ENCODE measurements around the gene CHSY1.
A peak's percentile ranks its signal among the peaks of the same experiment; 100 is the strongest.

Gene CHSY1

DNA sequence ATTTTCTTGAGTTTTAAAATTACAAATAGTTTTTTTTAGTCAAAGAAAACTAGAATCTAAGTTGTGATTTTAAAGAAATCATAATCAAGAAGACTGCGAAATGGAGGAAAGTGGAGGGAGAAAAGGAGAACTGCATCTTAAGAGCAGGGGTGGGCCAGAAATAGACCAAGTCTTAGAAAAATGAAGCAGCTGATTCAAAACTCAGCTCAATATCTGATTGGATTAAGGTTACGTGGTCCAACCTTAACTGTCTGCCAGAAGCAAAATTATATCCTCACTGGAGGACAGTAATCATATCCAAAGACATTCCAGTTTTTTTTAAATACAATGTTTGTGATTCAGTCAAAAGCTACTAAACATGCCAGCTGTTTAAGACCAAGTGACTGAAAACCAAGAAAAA lies 41.4 kb downstream of the CHSY1 start:
- DNase-seq: no peak

DNA sequence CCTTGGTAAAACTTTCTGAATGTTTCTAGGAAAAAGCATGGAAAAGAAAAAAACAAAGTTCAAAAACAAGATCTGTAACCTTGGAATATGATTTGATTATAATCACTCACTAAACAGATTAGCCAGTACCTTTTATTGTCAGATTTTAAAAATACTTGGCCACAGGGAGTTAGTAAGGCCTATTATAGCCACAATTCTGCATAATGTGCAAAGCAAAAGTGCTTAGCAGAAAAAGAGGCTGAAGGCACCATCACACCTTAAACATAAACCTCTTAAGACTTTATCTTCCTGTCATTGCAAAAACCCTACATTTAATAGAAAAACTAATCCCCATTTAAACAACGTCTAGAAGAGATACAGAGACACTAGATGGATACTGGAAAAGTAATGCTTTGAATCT lies 41.8 kb downstream of the CHSY1 start:
- DNase-seq: no peak

DNA sequence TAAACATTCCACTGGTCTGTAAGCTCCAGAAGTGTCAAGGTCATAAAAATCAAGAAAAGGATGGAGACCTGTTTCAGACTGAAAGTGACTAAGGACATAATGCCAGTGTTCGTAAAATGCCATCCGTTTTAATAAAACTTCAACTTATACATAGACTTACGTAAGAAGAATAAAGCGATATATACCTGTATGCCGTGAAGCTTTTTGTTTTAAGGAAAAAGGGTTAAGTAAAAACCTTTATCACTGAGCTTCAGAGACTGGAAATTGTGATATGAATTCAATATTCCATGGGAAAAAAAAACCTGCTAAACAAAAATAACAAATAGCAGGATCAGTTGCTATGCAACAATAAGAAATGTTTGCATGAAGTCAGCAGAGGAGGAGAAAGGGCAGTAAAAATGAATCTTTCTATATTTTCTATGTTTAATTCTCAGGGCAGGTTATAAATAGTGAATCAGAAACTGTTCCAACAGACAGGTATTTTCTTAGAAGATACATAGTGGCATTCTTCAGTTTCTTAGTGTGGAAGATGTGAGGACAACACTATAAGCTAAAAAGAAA lies 42.5 kb downstream of the CHSY1 start:
- no peak for DNase-seq

DNA sequence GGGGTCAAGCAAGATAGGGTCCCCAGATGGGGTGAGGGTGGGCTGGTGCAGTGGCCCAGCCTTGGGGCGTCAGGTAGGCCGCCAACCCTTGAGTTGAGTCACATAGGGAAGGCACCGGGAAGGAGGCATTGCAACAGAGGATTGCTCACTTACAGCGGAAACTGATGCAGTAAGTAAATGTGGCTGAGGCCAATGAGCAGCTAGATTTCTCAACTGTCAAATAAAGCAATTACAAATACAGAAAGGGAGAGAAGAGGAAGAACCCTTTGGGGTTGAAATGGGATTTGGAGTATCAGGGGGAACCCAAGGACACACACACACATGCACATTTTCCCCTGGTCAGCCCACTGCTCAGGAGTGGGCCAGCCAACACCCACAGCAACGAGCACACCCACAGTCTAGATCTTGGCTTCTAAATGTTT lies 44.0 kb downstream of the CHSY1 start:
- DNase-seq: no peak

DNA sequence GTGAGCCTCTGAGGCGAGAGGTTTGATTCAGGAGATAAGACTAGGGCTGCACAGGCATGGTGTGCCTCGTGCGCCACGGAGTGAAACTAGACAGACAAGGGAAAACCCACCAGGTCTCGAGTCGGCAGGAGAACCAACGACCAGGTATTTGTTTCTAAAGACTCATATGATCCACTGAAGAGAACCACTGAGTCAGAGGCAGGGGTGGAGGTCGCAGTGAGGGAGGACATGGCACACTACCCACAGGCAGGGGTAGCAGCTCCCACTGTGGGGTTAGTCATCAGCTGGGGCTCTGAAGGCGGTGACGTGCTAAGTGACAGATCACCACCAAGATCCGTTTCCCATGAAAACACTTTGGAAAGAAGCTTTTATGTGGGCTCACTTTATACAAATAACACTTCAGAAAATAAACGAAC lies 45.7 kb downstream of the CHSY1 start:
- no peak for DNase-seq

DNA sequence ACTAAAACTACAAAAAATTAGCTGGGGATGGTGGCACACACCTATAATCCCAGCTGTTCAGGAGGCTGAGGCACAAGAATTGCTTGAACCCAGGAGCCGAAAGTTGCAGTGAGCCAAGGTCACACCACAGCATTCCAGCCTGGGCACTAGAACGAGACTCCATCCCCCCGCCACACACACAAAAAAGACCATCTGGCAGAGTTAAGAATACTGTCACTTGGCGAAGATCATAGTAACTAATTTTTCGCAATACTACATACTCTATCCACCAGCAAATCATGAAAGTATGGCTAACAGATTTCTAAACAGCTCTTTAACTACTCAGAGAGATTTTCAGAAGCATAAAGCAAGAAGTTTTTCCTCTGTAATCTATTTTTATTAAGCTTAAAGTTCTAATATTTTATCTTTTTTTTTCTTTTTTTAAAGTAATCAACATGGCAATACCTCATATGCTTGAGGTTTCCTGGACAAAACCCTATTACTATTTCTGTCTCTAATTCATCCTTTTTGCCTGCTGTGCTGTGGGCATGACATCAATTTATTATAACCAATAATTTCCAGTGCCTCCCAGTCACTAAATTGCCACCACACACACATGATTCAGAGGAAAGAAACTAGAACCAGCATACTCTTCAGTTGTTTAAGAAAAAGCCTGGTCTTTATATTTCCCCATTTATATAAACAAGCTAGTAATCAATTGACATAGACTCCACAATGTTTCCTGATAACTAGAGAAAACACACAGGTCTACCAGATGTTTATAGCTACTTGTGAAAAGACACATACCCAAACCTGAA lies 46.9 kb downstream of the CHSY1 start:
- DNase-seq: no peak

DNA sequence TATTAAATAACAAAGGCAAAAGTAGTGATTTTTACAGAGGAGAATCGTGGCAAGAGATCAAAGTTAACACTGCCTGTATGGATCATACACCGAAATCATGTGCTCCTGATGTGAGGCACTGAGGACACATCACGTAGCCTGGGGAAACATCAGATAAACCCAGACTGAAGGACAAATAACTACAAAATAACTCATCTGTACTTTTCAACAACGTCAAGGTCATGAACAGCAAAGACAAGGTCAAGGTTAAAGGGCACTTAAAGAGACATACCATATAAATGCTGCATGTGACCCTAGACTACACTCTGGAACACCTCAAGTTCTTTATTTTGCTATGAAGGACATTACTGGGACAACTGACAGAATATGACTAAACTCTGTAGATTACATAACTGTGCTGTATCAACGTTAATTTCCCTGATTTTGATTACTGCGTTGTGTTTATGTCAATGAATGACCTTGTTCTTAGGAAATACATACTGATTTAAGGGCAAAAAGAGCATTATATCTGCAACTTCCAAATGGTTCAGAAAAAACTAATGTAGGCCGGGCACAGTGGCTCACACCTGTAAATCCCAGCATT lies 48.1 kb downstream of the CHSY1 start:
- DNase-seq: no peak

DNA sequence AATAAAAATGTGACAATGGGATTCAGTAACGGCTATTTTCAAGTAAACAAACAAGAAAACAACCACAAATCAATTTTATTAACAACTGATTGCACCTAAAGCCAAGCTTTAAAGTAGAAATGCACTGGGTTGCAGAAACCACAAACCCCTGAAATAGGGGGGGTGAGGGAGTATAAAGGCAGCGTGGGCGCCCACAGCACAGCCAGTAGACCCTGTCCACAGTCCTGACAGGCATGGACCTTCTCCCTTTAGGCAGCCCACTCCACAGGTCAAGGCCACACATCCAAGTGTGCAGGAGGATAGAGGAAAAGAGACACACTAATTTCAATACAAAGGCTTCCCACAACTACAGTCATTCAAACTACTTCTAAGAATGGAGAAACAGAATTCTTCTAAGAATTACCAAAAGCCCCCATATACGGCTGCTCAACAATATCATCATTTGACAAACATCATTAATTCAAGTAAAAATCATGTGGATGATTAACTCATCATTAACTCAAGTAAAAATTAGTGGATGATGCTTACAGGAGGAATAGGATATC lies 48.7 kb downstream of the CHSY1 start:
- DNase-seq: no peak

DNA sequence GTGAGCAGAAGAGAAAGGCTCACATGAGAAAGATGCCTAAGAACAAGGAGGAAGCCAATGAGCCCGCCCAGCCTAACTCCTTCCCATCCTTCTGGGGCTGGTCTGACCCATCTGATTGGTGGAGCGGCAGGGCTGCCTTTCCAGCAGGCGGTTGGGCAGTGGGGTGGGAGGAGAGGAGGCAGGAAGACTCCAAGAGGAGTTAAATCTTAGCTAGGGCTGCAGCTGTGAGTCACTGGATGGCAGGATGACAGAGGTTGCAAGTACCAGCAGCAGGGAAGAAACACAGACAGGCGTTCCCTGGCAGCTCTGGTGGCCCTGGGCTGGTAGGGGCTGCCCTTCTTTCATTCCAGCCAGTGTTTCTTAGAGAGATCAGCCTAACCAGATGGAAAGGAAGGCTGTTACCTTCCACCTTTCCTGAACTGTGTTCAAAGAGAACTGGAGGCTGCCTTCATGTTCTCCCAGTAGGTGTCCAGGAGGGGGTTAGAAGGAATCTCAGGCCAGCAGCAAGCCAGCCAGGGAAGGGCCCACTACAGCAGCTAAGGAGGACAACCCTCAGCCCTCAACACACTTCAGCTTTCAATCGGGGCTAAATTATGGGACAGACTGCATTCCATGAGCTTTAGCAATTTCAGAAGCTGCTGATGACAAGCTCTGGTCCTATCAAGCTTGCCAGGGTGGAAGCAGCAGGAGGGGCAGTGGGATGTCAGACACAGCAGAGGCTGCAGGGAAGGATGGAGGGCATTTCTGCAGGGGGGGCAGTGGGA lies 50.3 kb downstream of the CHSY1 start:
- DNase-seq: peak; percentile 89

DNA sequence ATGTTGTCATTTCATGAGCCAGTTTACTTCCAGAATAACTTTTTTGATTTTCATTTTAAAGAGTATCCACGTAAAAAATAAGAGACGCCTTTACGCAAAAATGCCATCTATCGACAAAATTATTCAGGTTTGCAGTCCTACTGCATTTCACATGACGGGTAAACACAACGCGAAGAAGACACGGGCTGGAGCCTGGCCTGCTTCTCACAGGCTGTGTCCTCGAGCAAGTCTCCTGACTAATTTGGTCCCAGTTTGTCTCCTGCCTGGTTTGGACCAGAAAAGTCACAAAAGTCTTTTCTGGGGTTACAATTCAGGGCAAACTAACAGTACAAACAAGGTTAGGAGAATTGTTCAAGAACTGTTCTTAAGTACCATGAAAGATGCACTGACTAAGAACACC lies 51.7 kb downstream of the CHSY1 start:
- DNase-seq: no peak

DNA sequence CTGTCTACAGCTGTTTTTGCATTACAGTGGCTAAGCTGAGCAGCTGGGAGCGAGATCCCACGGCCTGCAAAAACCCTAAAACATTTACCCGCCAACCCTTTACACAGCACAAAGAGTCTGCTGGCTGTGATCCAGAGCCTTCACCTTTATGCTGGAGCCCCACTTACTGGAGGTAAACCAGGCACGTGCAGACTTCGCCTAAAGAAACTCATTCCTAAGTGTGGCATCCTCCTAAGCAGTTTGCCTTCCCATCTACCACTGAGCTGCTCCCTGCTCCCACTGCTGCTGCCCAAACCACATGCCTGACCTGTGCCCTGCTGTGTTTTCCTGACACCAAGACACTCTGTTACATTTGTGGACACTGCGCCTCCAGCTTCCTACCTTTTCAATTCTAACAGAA lies 53.0 kb downstream of the CHSY1 start:
- no peak for DNase-seq

DNA sequence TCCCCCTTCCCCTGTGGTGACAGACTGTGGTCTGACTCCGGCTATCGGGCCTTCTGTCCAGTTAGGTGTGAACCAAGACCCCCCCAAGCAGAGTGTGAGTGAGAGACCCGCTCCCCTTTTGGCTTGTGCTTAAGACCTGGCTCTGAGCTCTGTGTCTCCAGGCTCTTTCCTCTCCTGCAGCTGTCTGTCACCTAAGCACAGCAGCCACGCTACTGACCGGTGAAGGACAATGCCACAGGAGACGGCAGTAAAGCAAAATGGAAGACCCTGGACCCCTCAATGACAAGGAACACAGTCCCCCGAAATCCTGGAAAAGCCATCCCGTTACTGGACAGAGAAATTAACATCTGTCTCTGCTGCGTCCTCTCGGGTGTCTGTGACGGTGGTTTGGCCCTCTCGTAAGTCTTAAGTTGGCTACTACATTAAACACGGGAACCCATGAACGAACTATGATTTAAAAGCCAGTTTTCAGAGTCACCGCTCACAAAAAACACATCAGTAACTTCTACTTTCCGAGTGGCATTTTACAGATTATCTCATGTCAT lies 53.7 kb downstream of the CHSY1 start:
- DNase-seq: no peak

DNA sequence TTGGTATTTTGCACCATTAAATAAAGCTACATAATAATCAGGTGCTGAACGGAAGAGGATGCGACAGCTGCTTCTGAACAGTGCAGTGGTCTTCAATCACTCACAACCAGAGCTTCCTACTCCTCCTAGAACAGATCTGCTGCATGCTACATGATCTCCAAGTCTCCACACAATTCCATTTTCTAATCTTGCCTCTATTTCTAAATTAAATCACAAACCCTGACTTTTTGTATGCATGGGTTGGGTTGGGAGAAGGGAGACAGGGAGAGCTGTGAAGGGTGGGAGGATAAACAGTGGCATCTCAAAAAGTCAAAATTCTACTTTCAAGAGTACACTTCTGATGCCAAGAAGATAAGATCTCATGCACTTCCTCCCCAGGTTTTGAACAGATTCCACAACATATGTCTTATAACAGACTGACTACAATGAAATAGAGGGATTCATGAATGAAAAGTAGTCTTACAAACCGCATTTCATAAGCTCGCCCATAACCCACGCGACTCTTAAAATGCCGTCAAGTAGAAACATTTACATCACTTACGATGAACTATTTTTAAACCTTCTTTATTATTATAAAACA lies 57.2 kb downstream of the CHSY1 start:
- DNase-seq: no peak

DNA sequence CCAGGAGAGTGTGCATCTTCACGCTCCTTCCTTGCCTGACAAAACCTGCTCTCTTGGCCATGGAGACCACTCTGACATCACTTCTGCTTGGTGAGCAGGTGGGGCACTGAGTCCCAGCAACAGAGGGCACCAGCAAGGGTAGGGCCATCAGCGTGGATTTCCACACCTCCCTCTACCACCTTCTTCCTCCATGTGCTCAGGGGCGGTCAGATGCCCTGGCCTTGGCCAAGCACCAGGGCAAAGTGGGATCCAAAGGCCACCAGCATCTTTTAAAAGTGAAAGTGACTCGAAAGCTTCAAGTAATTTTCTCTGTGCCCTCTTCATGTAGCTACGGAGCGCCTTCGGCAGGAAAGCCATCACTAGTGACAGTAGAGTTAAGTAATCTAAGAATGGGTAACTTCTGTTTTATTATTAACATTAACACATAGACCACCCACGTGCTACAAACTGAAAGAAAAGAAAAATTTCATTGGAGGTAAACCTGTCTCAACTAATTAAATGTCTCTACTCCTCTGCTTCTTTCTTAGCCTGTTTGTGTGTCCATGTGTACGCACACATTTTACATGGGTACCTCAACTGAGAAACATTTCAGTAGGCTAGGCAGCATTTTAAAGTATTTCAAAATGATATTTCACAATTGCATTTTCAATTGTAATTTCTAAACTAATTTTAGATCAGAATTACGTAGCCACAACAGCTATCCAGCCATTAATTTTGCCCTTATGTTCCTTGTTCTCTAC lies 57.9 kb downstream of the CHSY1 start:
- no peak for DNase-seq

DNA sequence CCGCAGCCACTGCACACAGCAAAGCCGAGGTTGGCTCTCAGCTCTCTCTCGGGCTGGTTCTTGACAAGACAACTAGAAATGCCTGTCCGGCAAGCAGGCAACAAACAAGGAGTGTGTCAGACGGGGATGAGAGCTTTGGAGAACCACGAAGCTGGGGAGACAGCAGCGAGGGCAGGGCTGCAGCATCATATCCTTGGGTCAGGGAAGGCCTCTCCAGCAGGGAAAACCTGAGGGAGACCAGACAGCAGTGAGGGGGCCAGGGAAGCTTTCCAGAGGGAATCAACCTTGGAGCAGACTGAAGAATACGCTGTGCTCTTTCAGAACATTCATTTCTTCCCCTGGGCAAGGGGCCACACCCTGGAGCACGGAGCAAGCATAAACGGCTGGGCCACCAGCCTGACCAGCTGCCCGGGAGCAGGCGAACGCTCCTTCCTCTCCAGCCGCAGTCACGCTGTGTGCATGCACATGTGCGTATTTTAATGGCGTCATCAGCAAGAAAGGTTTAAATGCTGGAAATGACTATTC lies 58.7 kb downstream of the CHSY1 start:
- no peak for DNase-seq

DNA sequence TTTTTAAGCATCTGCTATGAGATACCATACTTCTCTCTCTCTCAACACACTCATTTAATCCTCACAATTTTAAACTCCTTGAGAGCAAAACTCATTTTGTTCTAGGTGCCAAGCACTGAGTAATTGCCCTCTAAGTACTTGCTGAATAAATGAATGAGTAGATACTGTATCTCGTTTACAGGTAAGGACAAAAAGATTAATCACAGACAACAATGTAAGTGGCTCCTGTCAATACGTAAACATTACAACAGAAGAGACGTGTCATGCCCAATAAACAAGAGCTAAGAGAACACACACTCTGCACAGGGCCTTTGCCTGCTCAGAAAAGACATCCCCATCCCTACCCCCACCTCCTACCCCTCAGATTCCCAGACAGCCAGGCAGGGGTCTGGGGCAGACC lies 59.8 kb downstream of the CHSY1 start:
- DNase-seq: no peak

DNA sequence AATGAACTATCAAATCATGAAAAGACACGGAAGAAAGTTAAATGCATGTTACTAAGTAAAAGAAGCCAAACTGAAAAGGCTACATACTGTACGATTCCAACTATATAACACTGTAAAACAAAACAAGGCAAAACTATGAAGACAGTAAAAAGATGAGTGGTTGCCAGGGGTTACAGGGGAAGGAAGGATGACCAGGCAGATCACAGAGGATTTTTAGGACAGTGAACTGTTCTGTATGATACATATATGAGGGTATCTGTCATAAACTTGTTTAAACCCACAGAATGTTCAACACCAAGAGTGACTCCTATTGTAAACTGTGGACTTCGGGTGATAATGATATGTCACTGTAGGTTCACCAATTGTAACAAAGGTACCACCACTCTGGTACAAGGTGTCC lies 60.6 kb downstream of the CHSY1 start:
- no peak for DNase-seq

DNA sequence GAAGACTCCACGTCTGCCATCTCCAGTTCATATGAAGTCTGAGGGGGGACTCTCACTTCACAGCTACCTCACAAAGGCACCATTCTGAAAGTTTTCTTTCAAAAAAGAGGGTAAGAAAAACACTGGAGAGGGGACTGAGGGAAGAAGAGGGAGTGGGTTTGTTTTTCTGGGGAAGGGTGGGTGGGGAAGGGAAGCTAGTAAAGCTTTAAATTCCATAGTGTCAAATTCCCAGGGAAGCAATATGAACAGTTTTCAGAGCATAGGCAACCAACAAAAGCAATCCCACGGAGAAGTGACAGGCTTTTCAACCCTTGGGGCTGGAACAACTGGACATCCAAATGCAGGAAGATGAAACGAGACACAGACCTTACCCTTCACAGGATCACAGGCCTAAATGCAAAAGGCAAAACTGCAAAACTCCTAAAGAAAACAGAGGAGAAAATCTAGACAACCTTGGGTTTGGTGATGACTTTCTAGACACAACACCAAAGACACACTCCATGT lies 61.7 kb downstream of the CHSY1 start:
- no peak for DNase-seq

DNA sequence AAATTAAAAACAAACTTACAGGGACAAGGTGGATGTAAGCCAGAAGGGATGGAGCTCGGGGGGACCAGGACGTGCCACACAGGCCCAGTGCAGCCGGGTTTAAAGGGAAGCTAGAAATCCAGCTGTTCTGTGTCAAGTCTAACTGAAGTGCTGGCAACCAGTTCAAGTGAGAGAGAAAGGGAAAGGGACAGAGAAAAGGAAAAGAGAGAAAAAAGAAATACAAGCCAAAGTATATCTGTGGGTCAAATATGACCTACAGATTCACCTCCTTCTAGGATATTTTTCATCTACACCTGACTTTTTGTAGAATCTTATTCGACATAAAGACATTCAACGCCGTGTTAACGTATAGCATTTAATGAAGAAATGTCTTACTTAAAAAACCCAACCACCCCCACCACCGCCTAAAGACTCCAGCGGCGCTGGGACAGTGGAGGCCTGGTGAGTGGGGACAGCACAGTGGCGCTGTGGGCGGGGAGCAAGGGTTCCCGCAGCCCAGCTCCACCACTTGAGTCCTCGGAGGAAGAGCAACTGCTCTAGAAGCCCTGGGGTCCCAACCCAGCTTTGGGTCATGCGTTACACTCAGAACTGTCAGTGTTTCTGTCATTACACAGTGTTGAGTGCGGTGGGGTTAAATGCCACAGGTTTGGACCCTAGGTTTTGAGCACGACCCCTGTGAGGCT lies 62.3 kb downstream of the CHSY1 start:
- no peak for DNase-seq

DNA sequence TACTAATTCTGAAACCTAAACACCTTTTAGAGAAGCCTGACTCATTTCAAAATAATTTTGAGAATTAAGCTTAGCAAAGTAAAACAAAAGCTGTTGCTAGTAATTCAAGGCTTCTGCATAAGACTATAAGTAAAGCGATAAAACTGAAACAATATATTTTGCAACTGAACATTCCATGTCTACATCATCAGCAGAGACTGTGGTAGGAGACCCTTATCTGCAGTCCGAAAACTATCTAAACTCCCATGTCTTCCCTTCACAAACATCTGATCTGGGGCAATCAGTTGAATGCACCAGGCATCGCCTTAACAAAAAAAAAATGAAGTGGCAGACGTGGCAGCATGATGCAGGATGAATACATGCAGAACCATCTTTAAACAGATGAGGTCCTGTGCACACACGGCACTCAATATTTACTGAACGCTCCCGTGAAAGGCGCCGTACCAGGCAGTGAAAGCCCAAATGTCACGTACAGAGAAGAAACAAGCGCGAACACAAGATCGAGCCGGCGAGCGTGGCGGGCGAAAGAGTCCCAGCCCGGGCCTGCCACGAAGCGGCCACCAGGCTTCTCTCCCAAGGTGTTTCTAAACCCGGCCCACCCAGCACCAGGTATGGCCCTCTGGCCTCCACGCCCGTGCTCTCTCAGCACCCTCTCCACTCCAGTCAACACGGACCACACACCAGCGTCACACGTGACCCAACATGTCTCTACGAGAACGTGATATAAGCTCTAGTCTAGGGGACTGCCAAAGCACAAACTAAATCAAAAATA lies 63.0 kb downstream of the CHSY1 start:
- DNase-seq: no peak
